NCI-H187 treated with DMSO at 0.1 percent for 48 hours (cell line): ENCODE measurements around the gene DCAF15.
"Not testable (repeated sequence)": the region's sequence is repeated elsewhere in the genome, so short reads cannot be mapped to it uniquely, and the experiment has no call there.

ENCODE experiments used
- DNase-seq: peaks from one replicate; lab custom pipeline; 2025; lab: John Stamatoyannopoulos, UW

DCAF15 gene

GRCh38 chr19:13952154-13952930 is at the start of gene DCAF15:
Gene DCAF15 (plus strand): TSS chr19:13952509. CDS start chr19:13952513, 4 bp downstream.
- DNase-seq: peak; percentile 87

GRCh38 chr19:13902993-13903555 is 49.2 kb upstream of the DCAF15 start:
- no peak for DNase-seq

DNA sequence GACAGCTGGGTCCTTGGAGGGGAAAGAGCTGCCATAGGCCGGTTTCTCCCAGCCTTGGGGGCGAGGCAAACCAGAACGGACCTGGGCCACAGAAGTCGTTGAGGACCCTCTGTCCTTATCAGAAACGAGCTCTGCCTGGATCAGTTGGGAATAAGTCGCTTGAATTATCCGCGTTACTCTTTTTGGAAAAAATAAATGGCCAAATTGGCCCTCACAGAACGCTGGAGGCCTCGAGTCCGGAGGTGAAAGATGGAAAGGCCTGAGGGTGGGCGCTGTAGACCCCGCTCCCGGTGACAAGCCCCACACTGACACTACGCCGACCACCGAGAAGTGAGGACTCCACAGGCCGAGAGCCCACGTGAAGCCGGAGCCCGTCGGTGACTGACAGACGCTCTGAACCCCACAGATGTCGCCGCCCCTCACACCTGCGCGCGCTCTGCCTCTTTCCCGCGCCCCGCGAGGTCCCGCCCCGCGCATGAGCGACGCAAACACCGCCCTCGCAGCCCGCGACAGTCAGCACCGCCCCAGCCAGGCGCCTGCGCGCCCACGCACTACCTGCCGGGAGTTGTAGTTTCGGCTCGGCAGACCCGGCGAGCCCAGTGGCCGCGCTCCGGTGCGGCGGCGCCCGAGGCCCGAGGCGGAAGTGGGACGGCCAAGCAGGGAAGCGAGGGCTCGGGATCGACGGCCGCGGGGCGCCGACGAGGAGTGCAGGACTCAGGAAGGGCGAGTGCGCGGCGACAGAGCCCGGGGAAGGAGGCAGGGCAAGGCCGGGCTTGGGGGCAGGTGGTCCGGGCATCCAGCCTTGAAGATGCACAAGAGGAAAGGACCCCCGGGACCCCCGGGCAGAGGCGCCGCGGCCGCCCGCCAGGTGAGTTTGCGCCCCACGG is 46.4 kb upstream of the DCAF15 start, which contains the start of the genes BRME1 and CC2D1A:
Gene BRME1, minus strand, starts transcription at position 484 of the 887 bp plus-strand sequence. CDS start 1,225 bp downstream, outside the sequence.
Gene CC2D1A, plus strand, starts transcription at position 568 of the 887 bp plus-strand sequence. Its CDS starts 241 bp downstream, at position 809.
- DNase-seq: no peak

DNA sequence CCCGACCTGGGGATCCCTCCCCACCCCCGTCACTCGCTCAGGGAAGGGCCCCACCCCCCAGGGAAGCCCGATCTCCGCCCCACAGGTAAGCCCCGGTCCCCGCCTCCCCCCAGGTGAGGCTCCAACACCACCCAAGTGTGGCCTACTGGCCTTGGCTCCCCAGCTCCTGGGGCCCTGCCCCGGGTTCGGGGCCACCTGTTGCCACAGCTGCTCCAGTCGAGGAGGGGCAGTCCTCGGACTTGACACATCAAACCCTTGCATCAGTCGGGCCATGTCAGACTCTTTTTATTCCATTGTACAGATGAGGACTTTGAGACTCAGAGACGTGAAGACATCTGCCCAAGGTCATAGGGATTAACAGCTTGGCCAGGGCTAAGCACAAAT is 45.8 kb upstream of the DCAF15 start:
- DNase-seq: no peak

- DNase-seq: no peak
These were observed 45.4 kb upstream of the DCAF15 start for GRCh38 chr19:13906910-13907309.

GRCh38 chr19:13908674-13909073 is 43.6 kb upstream of the DCAF15 start:
- no peak for DNase-seq

DNA sequence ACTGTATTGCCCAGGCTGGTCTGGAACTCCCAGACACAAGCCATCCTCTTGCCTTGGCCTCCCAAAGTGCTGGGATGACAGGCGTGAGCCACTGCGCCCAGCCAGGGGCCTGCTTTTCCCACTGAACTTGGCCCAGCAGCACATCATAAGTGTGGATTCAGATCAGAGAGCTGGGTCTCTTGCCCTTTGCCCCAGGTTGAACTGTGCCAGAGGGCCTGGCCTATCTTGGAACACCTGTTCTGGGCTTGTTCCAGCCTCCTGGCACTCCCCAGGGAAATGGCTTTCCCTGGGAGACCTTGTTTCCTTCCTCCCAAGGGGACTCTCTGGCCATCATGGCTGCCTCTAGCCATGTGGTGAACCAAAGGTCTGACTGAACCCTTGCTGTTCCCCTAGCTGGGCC is 42.9 kb upstream of the DCAF15 start:
- DNase-seq: no peak

DNA sequence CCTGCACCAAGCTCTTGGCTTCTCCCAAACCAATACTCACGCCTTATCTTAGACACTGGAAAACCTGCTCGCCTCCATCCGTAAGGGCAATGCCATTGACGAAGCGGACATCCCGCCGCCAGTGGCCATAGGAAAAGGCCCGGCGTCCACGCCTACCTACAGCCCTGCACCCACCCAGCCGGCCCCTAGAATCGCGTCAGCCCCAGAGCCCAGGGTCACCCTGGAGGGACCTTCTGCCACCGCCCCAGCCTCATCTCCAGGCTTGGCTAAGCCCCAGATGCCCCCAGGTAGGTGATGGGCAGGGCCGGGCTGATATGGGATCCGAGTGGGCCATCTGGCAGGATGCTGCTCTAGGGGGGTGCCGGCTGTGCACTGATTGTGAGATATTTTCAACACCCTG is 39.0 kb upstream of the DCAF15 start:
- DNase-seq: no peak

DNA sequence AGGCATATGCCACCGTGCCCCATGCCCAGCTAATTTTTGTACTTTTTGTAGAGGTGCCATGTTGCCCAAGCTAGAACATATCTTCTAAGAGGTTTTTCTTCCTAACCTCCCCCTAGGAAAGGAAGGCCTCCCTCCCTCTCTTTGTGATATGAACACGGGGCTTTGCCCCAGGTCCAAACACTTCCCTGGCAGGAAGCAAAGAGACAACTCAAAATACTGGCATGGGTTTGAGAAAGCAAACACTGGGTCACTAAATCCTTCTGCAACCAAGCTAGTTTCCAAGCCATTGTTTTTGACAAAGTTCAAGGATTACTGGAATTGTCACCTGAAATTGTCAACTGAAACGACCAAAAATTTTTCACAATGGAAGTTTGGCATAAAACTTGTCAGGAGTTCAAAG is 37.5 kb upstream of the DCAF15 start:
- no peak for DNase-seq

DNA sequence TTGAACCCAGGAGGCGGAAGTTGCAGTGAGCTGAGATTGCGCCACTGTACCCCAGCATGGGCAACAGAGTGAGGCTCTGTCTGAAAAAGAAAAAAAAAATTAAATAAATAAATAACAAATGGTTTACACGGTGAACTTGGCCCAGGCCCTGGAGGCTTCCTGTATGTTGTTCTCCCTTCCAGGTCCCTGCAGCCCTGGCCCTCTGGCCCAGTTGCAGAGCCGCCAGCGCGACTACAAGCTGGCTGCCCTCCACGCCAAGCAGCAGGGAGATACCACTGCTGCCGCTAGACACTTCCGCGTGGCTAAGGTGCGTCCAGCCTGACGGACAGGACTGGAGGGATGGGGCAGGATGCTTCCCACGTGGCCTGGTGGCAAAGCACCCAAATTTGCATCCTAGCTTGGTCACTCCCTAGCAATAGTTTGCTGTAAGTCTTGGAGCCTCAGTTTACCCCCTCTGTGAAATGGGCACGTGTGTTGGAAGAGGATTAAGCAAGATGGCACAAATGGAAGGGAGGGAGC is 34.4 kb upstream of the DCAF15 start:
- DNase-seq: no peak

DNA sequence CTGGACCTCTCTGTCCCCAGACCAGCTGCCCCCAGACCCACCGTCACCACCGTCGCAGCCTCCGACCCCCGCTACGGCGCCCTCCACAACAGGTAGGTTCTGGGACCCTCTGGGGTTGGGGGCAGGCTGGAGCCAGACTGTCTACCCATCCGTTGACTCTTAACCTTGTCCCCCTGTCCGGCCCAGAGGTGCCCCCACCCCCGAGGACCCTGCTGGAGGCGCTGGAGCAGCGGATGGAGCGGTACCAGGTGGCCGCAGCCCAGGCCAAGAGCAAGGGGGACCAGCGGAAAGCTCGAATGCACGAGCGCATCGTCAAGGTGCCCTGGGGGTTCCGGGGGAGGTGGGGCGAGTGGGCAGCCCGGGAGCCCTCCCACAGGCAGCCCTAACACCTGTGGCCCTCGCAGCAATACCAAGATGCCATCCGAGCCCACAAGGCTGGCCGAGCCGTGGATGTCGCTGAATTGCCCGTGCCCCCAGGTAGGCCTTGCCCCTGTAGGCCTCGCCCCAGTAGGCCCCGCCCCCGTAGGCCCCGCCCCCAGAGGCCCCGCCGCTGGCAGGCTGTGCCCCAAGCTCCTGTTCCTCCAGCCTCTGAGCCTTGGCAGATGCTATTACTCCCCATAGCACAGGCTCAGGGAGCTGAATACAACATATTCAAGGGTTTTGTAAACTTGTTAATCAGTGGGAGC is 33.4 kb upstream of the DCAF15 start:
- no peak for DNase-seq

- DNase-seq: no peak
These were observed 31.8 kb upstream of the DCAF15 start for GRCh38 chr19:13920524-13920923.

- DNase-seq: no peak
These were observed 31.2 kb upstream of the DCAF15 start for GRCh38 chr19:13920940-13921747.

DNA sequence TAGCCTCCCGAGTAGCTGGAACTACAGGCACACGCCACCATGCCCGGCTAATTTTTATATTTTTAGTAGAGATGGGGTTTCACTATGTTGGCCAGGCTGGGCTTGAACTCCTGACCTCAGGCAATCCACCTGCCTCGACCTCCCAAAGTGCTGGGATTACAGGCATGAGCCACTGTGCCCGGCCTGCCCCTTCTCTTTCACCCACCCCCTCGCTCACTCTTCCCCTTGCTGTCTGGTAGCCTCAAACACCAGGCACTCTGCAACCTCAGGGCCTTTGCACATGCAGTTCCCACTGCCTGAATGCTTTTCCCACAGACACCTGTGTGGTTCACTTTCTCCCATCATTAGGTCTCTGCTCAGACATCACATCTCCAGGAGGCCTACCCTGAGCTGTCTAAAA is 30.2 kb upstream of the DCAF15 start:
- DNase-seq: not testable (repeated sequence)

DNA sequence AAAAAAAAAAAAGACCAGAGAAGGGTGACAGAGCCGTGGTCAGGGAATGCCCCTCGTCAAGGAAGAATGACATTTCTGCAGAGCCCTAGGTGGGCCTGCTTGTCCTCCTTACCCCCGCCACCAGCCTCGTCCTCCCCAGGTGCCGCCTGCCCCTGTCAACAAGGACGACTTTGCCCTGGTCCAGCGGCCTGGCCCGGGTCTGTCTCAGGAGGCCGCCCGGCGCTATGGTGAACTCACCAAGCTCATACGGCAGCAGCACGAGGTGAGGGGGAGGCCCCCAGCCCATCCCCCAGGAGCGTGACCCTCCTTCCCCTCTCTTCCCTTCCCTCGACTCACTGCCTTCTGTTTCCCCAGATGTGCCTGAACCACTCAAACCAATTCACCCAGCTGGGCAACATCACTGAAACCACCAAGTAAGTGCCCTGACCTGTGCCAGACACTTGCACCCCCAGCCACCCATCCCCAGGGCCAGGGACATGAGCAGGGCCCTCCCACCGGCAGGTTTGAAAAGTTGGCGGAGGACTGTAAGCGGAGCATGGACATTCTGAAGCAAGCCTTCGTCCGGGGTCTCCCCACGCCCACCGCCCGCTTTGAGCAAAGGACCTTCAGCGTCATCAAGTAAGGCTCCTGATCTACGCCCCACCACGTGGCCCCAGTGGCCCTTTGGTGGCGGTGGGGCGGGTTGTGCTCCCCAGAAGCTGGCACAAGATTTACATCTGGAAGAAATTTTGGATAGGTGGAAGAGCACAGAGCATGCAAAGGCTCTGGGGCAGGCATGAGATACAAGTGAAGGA is 28.9 kb upstream of the DCAF15 start:
- DNase-seq: no peak

DNA sequence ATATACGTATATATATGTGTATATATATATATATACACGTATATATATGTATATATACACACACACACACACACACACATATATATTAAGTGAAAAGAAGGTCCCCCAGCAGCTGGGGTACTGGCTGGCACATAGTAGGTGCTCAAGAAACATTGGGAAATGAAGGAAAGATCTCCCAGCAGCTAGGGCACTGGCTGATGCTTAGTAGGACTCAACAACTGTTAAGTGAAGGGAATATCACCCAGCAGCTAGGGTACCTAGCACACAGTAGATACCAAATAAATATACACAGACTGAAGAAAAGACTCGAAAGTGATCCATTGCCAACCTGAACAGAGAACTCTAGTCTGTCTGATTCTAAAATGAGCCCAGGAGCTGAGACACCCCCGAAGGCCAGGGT is 26.3 kb upstream of the DCAF15 start:
- DNase-seq: no peak

DNA sequence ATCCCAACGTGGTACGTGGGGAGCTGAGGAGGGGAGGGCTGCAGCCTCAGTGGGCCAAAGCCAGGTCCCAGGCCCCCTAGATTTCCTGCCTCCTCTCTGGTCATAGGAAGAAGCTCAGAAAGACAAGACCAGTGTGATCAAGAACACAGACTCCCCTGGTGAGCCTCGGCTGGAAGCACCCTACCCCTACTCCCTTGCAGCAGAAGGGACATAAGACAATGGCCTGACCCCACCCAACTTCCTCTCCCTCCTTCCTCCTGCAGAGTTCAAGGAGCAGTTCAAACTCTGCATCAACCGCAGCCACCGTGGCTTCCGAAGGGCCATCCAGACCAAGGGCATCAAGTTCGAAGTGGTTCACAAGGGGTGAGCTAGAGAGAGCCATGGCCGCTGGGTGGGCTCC is 25.6 kb upstream of the DCAF15 start:
- no peak for DNase-seq

GRCh38 chr19:13929340-13929739 is 23.0 kb upstream of the DCAF15 start:
- no peak for DNase-seq

DNA sequence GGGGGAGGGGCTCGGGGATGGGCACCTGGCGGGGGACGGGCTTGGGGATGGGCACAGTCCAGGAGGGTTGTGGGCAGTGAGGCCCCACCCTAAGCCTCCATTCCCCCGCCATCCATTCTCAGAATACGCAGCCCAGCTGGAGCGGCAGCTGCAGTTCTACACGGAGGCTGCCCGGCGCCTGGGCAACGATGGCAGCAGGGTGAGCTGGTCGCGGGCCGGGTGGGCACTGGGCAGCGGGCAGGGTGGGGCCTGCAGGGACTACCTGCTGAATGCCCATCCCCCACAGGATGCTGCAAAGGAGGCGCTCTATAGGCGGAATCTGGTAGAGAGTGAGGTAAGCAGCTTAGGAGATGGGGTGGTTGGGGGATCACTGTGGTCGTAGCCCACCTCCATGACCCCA is 22.4 kb upstream of the DCAF15 start:
- DNase-seq: no peak

DNA sequence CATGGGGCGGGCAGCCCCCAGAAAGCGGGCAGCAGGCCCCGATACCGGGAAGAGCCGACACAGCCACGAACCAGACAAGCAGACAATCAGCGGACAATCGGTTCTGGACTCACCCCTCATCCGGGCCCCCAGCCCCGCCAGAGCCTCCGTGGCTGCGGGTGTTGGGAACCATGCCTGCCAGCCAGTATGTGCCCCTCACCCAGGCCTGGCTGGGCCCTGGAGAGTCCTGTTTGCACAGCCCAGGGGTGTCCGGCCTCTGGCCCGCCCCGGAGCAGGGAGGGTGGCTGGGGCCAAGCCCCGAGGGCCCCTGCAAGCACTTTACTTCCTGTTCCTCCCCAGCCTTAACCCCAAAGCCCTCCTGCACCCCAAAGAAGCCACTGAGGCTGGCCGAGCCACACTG is 21.9 kb upstream of the DCAF15 start:
- no peak for DNase-seq
